Panc1 (cell line): ENCODE data around the gene SLC27A5.

Experiments used
- POLR2AphosphoS5 ChIP-seq: IDR thresholded peaks from 2 replicates; pipeline ENCODE4 v1.6.1; 2012; ENCODE audit warnings: mild to moderate bottlenecking, low read depth, low read length, moderate library complexity
- SIN3A ChIP-seq: IDR thresholded peaks from 2 replicates; pipeline ENCODE4 v1.6.1; 2012; ENCODE audit warnings: low read depth, mild to moderate bottlenecking, low read length, moderate library complexity, borderline replicate concordance; ENCODE audit not compliant: insufficient read depth
- TCF7L2 ChIP-seq: IDR thresholded peaks from 2 replicates; pipeline ENCODE4 v1.6.1; 2011; ENCODE audit warnings: mild to moderate bottlenecking, low read depth, low read length, inconsistent platforms
- TF ChIP-seq, protein P1 (sequence below): fragments of 450-650 bp; IDR thresholded peaks from 2 replicates; pipeline ENCODE4 v1.5.1; 2017; ENCODE audit warnings: mild to moderate bottlenecking
- TF ChIP-seq, protein P2 (sequence below), 2 experiments: IDR thresholded peaks; 2 replicates each; pipeline ENCODE4 v1.6.1; 2011 to 2012; ENCODE audit warnings: low read depth in 2 of 2, control low read depth in 1 of 2, low read length in 1 of 2, mild to moderate bottlenecking in 1 of 2, moderate library complexity in 1 of 2; ENCODE audit not compliant: insufficient read depth in 1 of 2

DNA sequence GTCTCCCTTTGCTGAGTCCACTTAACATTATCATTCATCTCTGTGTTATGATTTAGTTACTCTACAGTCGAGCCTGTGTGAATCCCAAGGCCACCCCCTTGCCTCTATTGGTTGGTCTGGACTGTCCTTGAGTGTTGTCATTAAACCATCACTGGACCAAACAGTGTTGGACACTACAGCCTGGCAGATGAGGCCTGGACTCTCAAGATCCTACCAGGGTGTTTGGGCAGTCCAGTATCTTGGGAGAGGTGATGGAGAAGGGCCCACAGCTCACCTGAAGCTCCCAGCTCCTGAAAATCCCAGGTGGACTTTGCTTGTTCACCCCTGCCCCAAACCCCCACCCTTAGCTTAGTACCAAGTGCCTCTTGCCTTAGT lies 39.3 kb upstream of the SLC27A5 start:
- TF ChIP-seq, protein P1, sequence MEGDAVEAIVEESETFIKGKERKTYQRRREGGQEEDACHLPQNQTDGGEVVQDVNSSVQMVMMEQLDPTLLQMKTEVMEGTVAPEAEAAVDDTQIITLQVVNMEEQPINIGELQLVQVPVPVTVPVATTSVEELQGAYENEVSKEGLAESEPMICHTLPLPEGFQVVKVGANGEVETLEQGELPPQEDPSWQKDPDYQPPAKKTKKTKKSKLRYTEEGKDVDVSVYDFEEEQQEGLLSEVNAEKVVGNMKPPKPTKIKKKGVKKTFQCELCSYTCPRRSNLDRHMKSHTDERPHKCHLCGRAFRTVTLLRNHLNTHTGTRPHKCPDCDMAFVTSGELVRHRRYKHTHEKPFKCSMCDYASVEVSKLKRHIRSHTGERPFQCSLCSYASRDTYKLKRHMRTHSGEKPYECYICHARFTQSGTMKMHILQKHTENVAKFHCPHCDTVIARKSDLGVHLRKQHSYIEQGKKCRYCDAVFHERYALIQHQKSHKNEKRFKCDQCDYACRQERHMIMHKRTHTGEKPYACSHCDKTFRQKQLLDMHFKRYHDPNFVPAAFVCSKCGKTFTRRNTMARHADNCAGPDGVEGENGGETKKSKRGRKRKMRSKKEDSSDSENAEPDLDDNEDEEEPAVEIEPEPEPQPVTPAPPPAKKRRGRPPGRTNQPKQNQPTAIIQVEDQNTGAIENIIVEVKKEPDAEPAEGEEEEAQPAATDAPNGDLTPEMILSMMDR, result no peak
- TF ChIP-seq SIN3A (no peak), POLR2AphosphoS5 (no peak; the same call in 1 of the 2 replicates), TCF7L2 (no peak)
- TF ChIP-seq, protein P2, sequence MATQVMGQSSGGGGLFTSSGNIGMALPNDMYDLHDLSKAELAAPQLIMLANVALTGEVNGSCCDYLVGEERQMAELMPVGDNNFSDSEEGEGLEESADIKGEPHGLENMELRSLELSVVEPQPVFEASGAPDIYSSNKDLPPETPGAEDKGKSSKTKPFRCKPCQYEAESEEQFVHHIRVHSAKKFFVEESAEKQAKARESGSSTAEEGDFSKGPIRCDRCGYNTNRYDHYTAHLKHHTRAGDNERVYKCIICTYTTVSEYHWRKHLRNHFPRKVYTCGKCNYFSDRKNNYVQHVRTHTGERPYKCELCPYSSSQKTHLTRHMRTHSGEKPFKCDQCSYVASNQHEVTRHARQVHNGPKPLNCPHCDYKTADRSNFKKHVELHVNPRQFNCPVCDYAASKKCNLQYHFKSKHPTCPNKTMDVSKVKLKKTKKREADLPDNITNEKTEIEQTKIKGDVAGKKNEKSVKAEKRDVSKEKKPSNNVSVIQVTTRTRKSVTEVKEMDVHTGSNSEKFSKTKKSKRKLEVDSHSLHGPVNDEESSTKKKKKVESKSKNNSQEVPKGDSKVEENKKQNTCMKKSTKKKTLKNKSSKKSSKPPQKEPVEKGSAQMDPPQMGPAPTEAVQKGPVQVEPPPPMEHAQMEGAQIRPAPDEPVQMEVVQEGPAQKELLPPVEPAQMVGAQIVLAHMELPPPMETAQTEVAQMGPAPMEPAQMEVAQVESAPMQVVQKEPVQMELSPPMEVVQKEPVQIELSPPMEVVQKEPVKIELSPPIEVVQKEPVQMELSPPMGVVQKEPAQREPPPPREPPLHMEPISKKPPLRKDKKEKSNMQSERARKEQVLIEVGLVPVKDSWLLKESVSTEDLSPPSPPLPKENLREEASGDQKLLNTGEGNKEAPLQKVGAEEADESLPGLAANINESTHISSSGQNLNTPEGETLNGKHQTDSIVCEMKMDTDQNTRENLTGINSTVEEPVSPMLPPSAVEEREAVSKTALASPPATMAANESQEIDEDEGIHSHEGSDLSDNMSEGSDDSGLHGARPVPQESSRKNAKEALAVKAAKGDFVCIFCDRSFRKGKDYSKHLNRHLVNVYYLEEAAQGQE (IDR thresholded peaks at IDR 0.05; ENCODE audit: insufficient read depth in 1 of 2, low read depth in 2 of 2, low read length in 1 of 2), result no peak
